HG03159 (cell line): ENCODE measurements around the gene SOWAHB.
"Not testable (repeated sequence)": the region's sequence is repeated elsewhere in the genome, so short reads cannot be mapped to it uniquely, and the experiment has no call there.

Experiments used
- ATAC-seq: cut with Tn5 transposase; IDR thresholded peaks from one replicate; pipeline ENCODE4 v1.9.1; 2021; ENCODE audit warnings: mild to moderate bottlenecking, moderate library complexity; ENCODE audit not compliant: unreplicated experiment

SOWAHB gene

DNA sequence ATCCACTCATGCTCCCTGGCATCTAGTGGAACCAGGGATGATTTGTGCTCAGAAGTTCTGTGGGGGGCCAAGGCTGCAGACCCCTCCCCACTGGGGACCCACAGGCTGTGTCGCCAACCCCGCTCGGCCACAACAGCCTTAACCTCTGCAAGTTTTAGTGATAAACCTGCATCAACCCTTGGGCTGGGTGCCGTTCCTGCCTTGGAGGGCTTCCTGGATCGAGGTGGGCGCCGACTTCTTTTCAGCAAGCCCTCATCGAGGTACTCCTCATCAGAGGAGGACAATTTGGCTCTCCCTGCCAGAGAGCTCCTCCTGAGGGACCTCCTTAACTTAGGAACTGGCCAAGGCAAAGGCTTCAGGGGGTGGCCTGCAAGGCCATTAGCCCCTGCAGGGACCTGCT, 1.9 kb downstream of the SOWAHB start:
- no peak for ATAC-seq

DNA sequence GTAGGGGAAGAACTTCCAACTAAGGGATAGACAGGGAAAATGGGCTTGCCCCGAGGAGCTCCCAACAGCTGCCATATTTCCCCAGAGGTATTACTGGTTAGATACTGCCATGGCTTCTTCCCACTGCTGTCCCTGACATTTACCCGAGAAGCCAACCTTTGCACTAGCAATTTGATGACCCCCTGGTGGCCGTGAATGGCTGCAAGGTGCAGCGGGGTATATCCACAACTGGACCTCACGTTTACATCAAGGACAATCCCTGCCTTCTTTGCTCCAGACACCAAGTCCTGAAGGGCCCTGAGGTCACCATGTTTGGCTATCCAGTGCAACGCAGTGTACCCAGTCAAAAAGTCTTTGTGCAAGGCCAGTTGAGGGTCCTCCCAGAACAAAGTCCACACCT, 2.3 kb downstream of the SOWAHB start:
- no peak for ATAC-seq

DNA sequence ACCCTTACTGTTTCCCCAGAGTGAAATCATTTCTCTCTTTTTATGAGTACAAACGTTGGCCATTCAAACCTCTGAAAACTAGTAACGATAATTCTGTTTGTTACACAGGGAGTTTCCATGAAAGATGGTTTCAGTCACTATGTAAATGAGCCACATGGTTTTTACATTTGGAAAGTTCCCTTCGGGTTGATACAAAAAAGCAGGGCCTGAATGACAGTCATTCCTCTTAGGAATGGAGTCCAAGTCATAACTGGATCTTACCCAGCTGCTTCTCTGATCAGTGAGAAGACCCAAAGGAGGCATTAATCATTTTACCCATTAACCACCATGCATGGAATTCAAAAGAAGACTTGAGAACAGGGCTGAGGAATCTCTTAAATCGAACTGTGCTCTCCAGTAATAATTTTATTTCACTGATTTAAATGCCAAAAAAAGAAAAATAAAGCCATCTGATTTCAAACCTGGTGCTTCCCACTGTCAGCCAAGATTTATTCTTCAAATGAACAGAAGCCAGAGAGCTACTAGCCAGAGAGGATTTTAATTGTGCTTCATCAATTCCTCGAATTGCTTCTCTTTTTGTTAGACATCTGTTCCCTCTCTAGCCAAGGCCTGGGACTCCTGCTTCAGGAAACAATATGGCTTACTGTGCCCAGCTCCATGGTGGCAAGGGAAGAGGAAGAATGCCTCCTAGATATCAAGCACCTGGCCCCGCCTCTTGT, 3.2 kb downstream of the SOWAHB start:
- no peak for ATAC-seq

DNA sequence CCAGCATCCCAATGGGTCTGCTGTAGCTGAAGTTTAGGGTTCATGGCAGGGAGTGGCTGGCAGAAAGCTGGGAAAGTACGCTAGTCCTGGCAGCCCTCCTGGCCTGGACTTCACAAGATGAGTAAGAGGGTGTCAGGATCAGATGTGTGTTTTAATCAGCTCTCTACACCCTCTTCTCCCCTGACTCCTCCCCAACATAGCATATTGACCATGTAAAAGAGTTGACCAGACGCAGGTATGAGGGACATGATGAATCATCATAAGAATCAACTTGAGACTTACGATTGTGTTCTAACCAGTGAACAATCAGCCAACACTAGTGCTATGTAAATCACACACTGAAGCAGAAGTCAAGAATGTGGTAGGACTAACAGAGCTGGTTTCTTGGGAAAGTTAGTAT, 5.3 kb downstream of the SOWAHB start:
- ATAC-seq, result no peak

DNA sequence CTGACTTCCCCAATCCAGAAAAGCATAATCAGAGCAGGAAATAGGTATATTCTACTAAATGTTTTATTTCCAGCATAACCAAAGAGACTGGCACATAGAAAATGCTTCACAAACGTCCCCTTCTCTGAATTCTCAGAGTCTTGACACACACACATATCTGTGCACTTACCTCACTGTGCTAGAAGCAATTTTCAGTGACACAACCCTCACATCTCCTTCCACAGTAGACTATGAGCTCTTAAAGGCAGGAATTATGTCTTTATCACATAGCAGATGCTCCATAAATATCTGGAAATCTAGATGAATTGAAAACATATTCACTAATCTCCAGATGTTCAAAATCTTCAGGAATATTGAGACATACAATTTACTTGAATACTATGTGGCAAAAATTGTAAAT, 5.9 kb downstream of the SOWAHB start:
- no peak for ATAC-seq

DNA sequence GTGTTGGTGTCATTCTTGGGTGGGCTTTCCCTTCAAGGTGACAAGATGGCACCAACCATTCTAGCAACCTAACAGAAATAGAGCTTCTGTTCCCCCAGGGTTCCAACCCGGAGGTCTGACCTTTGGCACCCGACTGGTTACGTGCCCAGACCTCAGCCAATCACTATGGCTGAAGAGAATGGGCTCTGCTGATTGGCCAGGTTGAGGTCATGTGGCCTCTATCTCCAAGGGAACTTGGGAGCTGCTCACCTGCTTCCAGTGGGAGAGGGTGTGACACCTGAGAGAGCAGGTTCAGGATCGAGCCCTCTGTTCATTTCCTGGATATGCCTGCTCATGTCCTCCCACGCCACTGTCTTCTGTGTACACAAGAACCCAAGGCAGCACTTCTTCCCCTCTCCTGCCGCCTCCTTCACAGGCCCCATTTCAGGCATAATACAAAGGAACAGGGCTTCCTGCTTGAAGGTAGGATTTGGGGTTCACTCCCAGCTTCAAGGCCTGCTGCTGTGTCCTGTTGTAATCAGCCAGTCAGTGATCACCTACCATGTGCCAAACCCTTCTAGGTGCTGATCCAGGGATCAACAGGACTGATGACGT, 11.0 kb downstream of the SOWAHB start:
- no peak for ATAC-seq

DNA sequence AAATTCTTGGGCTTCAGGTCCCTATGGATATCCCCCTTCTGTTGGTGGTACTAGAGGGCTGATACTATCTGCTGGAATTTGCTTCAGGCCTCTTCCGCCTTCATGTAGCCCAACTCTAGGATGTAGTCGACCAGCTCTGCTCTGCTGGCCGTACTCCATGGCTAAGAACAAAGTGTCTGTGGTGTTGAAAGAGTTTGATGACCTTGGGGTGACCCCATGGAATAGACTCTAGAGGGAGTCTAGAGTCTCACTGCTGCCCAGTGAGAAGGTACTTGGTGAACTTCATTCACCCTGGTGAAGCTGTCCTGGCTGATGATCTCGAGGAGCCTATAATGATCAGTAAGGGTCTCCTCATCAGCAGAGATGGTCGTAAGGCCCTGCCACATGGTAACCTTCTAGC, 11.7 kb downstream of the SOWAHB start:
- ATAC-seq, result no peak

DNA sequence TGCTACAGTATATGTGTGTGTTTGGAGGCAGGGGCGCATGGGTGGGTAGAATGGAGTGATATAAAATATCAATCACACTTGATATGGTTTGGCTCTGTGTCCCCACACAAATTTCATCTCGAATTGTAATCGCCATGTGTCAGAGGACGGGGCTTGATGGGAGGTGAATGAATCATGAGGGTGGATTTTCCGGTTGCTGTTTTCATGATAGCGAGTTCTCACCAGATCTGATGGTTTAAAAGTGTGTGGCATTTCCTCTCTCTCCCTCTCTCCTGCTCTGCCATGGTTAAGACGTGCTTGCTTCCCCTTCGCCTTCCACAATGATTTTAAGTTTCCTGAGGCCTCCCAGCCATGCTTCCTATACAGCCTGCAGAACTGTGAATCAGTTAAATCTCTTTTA, 14.8 kb downstream of the SOWAHB start:
- no peak for ATAC-seq

DNA sequence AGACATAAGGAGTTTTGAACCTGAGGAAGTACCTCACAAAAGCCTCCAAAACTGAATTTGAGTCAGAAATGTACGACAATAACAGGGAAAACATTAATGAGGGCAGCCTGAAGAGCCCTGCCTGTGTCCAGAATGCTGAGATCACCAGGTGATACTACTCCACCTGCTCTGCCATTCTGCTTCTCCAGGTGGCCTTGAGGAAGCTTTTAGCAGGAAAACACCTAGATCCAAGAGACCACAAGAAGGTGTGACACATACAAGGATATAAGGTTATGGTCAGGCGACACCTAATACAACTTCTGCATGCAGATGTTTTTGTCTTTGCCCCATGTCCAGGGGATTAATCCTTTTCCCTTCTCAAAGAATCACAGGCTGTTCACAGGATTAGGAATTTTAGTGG, 15.3 kb downstream of the SOWAHB start:
- ATAC-seq, result no peak

DNA sequence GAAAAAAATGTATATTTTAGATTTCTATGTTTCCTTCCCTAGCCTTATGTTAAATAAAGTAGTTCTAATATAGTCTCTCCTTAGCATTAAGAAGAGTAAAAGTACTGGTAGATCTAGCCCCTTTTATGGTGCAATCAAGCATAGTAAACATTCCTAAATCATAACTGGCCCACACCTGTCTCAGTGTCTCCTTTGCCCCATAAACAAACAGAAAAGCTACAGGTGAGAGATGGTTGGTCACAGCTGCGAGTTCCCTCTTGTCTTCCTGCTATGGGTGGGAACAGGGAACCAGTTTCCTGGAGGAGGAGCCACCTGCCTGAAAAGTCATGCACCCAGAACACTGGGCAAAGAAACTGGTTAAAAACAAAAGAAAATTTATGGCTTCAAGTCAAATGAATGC, 16.6 kb downstream of the SOWAHB start:
- ATAC-seq, result no peak

DNA sequence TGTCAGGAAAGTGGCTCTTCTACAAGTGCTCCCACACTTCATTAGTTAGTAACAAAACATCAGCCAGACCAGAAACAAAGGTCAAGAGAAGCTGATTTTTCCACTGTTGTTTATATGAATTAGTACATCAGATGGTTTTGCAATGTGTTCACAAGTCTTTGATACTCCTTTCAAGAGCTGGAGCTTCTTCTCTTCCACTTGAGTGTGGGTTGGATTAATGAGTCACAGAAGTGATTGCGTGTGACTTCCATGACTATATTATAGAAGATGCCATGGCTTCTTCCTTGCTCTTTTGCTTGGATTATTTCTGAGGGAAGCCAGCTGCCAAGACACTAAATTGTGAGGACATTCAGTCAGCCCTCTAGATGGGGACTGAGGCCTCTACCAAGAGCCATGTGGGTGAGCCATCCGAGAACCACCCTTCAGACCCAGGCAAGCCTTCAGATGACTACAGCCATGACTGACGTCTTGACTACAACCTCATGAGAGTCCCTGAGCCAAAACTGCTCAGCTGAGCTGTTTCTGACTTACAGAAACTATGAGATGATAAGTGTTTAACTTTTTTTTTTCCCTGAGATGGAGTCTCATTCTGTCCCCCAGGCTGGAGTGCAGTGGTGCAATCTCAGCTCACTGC, 18.1 kb downstream of the SOWAHB start:
- ATAC-seq, result no peak

DNA sequence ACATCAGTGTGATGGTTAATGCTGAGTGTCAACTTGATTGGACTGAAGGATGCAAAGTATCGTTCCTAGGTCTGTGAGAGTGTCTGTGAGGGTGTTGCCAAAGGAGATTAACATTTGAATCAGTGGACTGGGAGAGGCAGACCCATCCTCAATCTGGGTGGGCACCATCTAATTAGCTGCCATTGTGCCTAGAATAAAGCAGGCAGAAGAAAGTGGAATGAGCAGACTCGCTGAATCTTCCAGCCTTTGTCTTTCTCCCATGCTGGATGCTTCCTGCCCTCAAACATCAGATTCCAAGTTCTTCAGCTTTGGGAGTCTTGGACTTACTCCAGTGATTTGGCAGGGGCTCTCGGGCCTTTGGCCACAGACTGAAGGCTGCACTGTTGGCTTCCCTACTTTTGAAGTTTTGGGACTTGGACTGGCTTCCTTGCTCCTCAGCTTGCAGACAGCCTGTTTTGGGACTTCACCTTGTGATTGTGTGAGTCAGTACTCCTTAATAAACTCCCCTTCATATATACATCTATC, 19.2 kb downstream of the SOWAHB start:
- ATAC-seq, result not testable (repeated sequence)

DNA sequence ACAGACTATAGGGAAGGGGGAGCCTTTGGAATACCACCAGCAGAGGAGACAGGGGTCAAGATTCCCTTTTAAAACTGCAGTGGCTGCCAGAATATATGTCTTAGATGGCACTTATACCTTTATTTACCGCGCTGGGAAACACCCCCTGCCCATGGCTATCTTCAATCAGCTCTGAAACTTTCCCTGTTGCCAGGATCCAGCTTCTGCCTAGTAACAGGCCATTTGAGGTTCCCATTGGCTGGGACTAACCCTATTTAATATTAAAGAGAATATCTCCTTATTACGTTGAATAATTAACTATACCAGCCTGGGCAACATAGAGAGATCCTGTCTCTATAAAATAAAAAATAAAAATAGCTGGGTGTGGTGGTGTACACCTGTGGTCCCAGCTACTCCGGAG, 23.8 kb downstream of the SOWAHB start:
- ATAC-seq, result peak; percentile 49

DNA sequence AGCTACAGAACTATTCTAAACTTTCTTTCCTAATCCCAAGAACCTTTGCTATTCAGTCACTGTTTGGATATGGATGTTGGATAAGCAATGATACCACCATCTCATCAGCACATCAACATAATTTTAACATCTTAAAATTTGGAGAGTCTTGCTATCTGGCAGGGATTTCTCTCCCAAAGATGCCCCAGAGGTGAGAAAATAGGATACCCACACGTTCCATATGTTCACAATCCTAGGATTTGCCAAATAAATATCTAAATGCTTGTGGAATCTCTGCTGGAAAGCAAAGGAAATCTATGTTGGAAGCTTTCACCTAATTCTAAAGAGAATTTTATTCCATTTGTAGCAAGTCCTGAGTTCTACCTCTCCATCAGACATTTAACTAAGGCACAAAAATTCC, 24.4 kb downstream of the SOWAHB start:
- ATAC-seq, result no peak

DNA sequence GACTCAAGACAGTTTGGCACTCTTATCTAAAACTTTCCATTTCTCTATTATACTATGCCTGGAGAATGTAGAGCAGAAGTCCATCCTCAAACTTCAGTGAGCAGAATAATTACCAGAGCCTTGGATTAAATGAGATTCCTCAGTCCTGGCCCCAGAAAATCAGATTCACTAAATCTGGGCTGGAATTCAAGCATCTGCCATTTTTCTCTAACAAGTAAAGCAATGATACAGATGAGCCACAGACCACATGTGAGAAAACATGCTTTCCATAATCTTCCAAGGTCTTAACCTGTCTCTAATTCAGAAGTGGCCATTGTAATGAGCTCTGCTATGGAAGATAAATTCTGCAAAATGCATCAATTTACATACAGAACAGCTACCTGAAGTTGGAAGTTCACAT, 25.4 kb downstream of the SOWAHB start:
- no peak for ATAC-seq

DNA sequence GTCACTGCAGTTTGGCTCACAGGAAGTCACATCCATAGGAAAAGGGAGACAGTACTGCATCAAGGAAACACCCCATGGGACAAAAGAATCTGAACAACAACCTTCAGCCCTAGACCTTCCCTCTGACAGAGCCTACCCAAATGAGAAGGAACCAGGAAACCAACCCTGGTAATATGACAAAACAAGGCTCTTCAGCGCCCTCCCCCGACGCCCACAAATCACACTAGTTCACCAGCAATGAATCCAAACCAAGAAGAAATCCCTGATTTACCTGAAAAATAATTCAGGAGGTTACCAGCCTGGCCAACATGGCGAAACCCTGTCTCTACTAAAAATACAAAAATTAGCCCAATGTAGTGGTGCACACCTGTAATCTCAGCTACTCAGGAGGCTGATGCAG, 29.2 kb downstream of the SOWAHB start:
- not testable (repeated sequence) for ATAC-seq

DNA sequence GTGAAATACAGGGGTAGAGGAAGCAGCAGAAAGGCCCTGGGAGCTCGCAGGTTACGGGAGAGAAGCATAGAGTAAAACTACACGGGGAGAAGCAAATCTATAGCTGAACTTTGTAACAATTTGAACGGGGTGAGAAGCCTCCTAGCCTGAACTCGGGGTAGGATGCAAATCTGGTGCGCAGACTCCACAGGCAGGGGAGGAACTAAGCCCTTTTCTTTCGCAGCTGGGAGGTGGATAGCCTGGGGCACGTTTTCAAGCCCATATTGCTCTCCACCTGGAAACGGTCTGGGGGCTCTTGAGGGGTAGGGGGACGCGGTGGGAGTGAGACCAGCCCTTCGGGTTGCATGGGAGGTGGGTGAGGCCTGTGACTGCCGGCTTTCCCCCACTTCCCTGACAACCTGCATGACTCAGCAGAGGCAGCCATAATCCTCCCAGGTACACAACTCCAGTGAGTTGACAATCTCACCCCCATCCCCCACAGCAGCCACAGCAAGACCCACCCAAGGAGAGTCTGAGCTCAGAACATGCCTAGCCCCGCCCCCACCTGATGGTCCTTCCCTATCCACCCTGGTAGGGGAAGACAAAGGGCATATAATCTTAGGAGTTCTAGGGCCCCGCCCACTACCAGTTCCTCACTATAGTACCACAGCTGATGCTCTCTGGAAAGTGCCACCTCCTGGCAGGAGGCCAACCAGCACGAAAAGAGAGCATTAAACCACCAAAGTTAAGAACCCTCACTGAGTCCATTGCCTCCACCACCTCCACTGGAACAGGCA, 29.9 kb downstream of the SOWAHB start:
- no peak for ATAC-seq

DNA sequence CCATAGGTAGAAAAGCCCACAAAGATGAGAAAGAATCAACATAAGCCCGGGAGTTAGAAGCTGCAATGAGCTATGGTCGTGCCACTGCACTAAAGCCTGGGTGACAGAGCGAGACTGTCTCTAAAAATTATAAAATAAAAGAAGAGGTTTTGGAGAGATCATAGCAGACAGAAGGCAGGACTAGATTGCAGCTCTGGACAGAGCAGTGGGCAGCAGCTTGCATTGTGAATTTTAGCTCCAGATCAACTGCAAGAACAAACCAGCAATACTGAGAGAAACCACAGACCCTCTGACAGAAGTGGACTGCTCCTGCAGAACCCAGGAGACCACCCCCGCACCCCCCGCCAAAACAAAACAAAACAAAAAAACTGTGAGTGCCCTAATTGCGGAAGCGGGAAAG, 30.6 kb downstream of the SOWAHB start:
- ATAC-seq, result no peak

DNA sequence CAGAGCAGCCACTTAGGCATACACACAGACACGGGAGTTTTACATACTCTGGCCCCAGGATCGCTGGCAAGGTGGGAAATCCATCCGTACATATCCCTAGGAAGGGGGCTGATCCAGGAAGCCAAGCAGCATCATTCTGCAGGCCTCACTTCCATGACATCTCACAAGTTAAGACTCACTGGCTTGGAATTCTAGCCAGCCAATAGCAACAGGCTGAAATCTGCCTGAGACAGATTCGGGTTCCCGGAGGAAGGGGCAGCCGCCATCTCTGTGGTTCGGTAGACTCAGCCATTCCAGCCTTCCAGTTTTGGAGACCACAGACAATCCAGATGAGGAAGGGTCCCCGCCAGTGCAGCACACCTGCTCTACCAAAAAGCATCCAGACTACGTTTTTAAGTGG, 31.3 kb downstream of the SOWAHB start:
- ATAC-seq, result no peak

DNA sequence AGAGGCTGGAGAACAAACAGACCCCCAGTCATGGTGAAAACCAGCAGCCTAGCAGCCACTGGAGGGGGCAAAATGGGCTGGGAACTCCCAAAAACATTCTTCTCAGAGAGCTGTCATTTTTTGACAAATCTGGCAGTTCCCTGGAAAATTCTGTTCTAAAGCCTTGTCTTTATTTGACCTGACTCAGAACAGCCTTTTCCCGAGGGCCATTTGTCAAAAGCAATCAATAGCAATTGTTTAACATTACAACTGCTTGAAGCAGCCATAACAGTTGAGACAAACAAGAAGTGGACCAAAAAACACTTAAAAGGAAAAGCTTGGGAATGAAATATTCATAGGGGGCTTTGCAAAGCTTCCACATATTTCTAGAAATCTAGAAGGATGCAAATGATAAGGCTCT, 39.6 kb downstream of the SOWAHB start:
- no peak for ATAC-seq

DNA sequence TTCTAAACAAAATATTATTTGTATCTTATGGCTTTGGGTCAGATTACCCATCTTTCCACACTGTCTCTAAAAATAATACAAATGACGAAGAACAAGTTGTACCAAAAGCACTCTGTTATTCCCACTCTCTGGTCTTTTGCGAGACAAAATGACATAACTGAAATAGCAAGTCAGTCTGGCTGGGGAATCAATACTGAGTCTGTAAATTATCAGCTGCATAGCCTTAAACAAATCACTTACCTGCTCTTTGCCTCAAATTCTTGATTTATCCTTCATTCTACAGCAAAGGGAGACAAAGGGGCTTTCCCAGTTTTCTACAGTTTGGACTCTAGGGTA, 40.9 kb downstream of the SOWAHB start:
- ATAC-seq, result no peak
